DND-41 (cell line): Measurements from ENCODE around the gene IGF2.

Experiments used
- ATAC-seq: fragments of 200-7000 bp; cut with Tn5 transposase; 3 replicates; pipeline ENCODE4 v1.9.1; 2021; ENCODE audit warnings: low read depth; ENCODE audit not compliant: insufficient read depth
- DNase-seq: peaks from one replicate; pipeline ENCODE4 v3.0.0-alpha.2; 2020
- H2AFZ ChIP-seq: 2 replicates; pipeline ENCODE4 v1.6.0; 2012; ENCODE audit warnings: low read depth, low read length
- H3K27ac ChIP-seq: 2 replicates; pipeline ENCODE4 v1.5.1; 2012; ENCODE audit warnings: low read length, inconsistent platforms
- H3K27me3 ChIP-seq: fragments of 200-600 bp; sonication (generic); 2 replicates; pipeline ENCODE4 v1.6.0; 2012; ENCODE audit warnings: low read length, mild to moderate bottlenecking, inconsistent platforms; ENCODE audit not compliant: insufficient read depth, poor library complexity
- H3K36me3 ChIP-seq: 2 replicates; pipeline ENCODE4 v1.5.1; 2012; ENCODE audit warnings: low read length, inconsistent platforms; ENCODE audit not compliant: insufficient read depth
- H3K4me1 ChIP-seq: 2 replicates; pipeline ENCODE4 v1.5.1; 2012; ENCODE audit warnings: mild to moderate bottlenecking, low read length; ENCODE audit not compliant: insufficient read depth
- H3K4me2 ChIP-seq: 2 replicates; pipeline ENCODE4 v1.6.0; 2012; ENCODE audit warnings: mild to moderate bottlenecking, moderate library complexity, low read length, inconsistent platforms; ENCODE audit not compliant: insufficient read depth
- H3K4me3 ChIP-seq, 2 experiments: fragments of 200-600 bp in 1 of 2; shearing (Covaris generic) in 1 of 2; 2 replicates each; pipeline ENCODE4 v1.5.1; 2012 to 2016; ENCODE audit warnings: inconsistent platforms in 2 of 2, low read length in 2 of 2, mild to moderate bottlenecking in 2 of 2, low read depth in 1 of 2, moderate library complexity in 1 of 2
- H3K79me2 ChIP-seq: 2 replicates; pipeline ENCODE4 v1.6.0; 2012; ENCODE audit warnings: low read length, inconsistent platforms; ENCODE audit not compliant: insufficient read depth
- H3K9ac ChIP-seq: 2 replicates; pipeline ENCODE4 v1.6.0; 2012; ENCODE audit warnings: low read depth, mild to moderate bottlenecking, inconsistent platforms, low read length, moderate library complexity
- H3K9me3 ChIP-seq: 2 replicates; pipeline ENCODE4 v1.5.1; 2012; ENCODE audit warnings: low read length, moderate library complexity, mild to moderate bottlenecking, inconsistent platforms; ENCODE audit not compliant: insufficient read depth, severe bottlenecking
- H4K20me1 ChIP-seq: 2 replicates; pipeline ENCODE4 v1.6.0; 2012; ENCODE audit warnings: low read length; ENCODE audit not compliant: insufficient read depth
- EZH2 ChIP-seq: IDR thresholded peaks from 3 replicates; pipeline ENCODE4 v1.6.1; 2012; ENCODE audit warnings: borderline replicate concordance, low read depth, mild to moderate bottlenecking, moderate library complexity, low read length, inconsistent platforms; ENCODE audit not compliant: severe bottlenecking
- TF ChIP-seq, protein P1 (sequence below): IDR thresholded peaks from 2 replicates; pipeline ENCODE4 v1.5.1; 2012; ENCODE audit warnings: borderline replicate concordance, low read length, moderate library complexity, mild to moderate bottlenecking; ENCODE audit not compliant: poor library complexity, severe bottlenecking; ENCODE audit errors: extremely low read depth

IGF2 gene

DNA sequence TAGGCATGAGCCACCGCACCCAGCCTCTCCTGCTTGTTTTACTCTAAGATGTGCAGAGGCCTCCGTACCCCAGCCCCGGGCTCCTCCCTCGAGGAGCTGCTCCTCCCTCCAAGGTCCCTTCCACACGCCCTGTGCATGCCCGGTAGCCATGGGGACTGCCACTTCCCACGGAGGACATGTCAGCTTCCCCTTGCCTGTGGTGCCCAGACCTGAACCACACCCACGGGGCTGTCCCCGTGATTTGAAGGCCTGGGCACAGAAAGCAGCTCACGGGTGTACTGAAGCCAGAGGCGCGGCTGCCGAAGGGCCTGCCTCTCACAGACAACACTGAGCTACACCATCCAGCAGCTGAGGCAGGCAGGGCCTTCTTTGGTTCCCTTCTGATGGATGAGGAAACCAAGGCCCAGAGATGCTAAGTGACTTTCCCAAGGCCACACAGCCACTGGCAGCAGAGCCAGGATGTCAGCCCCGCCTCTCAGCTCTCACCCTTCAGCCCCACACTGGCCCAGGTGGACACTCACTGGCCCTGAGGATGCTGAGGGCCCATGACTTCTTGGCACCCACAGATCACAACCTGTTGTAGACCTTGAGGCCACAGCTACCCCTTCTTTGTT, 14.5 kb upstream of the IGF2 start:
- TF ChIP-seq EZH2: no peak
- TF ChIP-seq, protein P1, sequence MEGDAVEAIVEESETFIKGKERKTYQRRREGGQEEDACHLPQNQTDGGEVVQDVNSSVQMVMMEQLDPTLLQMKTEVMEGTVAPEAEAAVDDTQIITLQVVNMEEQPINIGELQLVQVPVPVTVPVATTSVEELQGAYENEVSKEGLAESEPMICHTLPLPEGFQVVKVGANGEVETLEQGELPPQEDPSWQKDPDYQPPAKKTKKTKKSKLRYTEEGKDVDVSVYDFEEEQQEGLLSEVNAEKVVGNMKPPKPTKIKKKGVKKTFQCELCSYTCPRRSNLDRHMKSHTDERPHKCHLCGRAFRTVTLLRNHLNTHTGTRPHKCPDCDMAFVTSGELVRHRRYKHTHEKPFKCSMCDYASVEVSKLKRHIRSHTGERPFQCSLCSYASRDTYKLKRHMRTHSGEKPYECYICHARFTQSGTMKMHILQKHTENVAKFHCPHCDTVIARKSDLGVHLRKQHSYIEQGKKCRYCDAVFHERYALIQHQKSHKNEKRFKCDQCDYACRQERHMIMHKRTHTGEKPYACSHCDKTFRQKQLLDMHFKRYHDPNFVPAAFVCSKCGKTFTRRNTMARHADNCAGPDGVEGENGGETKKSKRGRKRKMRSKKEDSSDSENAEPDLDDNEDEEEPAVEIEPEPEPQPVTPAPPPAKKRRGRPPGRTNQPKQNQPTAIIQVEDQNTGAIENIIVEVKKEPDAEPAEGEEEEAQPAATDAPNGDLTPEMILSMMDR: no peak
- ATAC-seq (no peak), DNase-seq (no peak)
- Histone ChIP-seq H3K27me3 (peaks cover 16% of the 10 kb centered on the region), H3K4me3 (no peak overlapping the region), H4K20me1 (peaks cover 28% of the 10 kb centered on the region; the same call in 1 of the 2 replicates), H3K9me3 (no peaks in the 10 kb centered on the region), H3K36me3 (no peaks in the 10 kb centered on the region), H2AFZ (no peak overlapping the region), H3K27ac (no peak overlapping the region), H3K79me2 (no peaks in the 10 kb centered on the region), H3K4me2 (no peak overlapping the region), H3K4me1 (peaks cover 5% of the 10 kb centered on the region), H3K9ac (no peak overlapping the region)

DNA sequence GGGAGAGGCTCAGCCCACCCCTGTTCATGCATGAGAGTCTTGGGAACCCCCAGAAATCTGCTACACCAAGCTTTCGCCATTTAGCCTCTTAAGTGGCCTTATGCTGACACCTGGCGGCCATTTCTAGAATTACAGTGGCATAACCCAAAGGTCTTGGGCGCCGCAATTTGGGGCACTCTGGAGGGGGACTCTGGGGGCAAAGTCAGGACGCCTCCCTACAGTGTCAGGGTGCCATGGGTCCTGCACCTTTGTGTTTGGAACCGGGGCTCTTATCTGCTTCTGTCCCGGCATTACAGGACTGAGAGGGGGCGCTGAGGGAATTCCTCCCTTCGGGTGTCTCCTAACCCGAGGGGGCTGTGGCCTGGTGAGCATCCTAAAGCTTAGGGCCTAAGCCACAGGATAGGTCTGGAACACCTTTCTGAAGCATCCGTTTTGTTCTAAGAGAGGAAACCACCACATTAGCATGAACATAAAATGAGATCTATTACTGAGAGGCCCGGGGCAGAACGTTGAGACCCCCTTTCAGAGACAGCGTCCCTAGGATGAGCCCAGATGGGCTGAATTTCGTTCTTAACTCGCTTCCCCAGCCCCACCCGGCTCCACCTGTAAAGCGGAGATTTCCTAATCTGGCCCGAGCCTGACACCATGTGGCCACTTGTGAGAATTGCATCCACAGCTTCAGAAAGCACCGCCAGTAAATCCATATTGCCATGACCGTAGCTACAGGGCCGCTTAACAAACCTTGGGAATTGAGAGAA, 12.5 kb upstream of the IGF2 start:
- no peak for TF ChIP-seq EZH2
- TF ChIP-seq, protein P1: peak; percentile 90
- ATAC-seq (peak; percentile 72), DNase-seq (peak; percentile 80)
- Histone ChIP-seq H3K79me2 (no peaks in the 10 kb centered on the region), H3K27ac (no peak overlapping the region), H3K4me3 (no peak overlapping the region), H3K4me2 (peak overlapping the region; percentile 37), H4K20me1 (peaks cover 20% of the 10 kb centered on the region), H2AFZ (no peak overlapping the region), H3K4me1 (peaks cover 5% of the 10 kb centered on the region), H3K27me3 (peaks cover 24% of the 10 kb centered on the region), H3K9ac (no peak overlapping the region), H3K9me3 (no peaks in the 10 kb centered on the region), H3K36me3 (no peaks in the 10 kb centered on the region)

DNA sequence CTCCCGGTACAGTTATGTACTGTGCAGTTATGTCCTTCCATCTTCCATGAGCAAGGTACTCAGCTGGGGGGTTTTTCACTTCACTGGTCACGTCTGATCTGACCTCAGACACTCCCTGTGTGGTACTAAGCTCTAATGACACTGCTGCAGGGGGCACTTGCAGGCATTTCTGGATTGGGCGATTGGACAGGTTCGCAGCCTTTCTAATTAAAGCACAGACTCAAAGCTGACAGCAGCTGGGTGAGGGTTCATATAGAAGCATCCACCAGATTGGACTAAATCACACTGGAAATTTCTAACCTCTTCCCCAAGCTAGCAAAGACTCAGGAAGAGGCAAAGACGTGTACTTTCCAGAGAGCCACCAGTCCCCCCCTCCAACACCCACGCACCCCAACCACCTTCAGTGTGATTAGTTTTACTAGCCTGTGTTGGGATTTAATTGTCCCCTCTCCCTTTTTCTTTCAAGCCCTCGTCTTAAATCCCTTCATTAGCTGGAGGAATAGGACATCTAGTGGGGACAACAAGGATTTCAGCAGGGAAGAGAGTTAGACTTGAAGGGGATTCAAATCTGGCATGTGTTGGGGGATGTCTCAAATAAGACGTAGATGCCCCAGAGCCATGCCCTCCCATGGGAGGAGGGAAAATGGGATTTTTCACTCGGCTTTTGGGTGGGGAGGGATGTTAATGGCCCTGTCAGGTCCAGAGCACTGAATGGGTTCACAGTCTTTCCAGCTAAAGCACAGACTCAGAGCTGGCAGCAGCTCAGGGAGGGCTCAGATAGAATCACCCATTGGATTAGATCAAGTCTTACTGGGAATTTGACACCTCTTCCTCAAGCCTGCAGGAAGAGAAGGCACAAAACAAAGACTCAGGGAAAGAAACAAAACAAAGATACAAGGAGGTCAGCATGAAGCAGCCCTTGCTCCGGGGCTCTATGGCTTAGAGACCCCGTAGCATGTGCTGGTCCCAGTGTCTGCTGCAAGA, 11.0 kb upstream of the IGF2 start:
- Histone ChIP-seq H3K4me1 (peaks cover 5% of the 10 kb centered on the region), H3K9me3 (no peaks in the 10 kb centered on the region), H3K36me3 (no peaks in the 10 kb centered on the region), H2AFZ (no peak overlapping the region), H3K4me3 (no peak overlapping the region), H3K9ac (no peak overlapping the region), H4K20me1 (peaks cover 19% of the 10 kb centered on the region), H3K4me2 (no peak overlapping the region), H3K27ac (no peak overlapping the region), H3K79me2 (no peaks in the 10 kb centered on the region), H3K27me3 (peaks cover 24% of the 10 kb centered on the region)
- DNase-seq: no peak
- no peak for ATAC-seq
- TF ChIP-seq EZH2: no peak
- TF ChIP-seq, protein P1: peak; percentile 54
